GM12874 (cell line): ENCODE data around the gene CTSO.

Source experiments
- CTCF ChIP-seq: IDR thresholded peaks from 2 replicates; pipeline ENCODE4 v1.5.1; 2011; ENCODE audit warnings: low read depth, mild to moderate bottlenecking, control low read depth, low read length, moderate library complexity; ENCODE audit not compliant: insufficient read depth

The CTSO gene

DNA sequence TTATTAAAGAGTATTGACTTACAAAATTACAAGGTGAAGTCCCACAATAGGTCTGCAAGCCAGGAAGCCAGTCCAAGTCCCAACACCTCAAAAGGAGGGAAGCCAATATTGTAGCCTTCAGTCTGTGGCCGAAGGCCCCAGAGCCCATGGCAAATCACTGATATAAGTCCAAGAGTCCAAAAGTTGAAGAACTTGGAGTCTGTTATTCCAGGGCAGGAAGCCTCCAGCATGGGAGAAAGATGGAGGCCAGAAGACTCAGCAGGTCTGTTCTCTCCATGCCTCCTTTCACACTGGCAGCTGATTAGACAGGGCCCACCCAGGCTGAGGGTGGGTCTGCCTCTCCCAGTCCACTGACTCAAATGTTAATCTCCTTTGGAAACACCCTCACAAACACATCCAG lies 32.1 kb downstream of the CTSO start:
- TF ChIP-seq CTCF, result no peak

- TF ChIP-seq CTCF, result no peak
Observed at GRCh38 chr4:155914782-155915181, 38.9 kb downstream of the CTSO start.

DNA sequence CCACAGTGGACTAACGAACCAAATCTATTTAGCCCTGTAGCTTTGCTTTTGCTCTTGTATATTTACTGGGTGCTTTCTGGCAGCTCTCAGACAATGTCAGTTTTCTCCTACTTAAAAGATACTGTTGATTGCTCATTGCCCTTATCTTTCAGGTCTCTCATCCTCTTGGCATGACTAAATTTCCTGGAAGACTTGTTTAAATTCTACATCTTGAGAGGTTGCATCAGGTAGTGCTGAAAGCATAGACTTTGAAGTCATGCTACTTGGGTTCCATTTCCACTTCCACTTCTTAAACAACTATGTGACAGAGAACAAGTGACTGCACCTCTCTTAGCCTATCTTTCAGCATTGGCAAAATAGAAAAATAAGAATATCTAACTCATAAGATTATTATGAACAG lies 41.8 kb downstream of the CTSO start:
- TF ChIP-seq CTCF, result no peak

DNA sequence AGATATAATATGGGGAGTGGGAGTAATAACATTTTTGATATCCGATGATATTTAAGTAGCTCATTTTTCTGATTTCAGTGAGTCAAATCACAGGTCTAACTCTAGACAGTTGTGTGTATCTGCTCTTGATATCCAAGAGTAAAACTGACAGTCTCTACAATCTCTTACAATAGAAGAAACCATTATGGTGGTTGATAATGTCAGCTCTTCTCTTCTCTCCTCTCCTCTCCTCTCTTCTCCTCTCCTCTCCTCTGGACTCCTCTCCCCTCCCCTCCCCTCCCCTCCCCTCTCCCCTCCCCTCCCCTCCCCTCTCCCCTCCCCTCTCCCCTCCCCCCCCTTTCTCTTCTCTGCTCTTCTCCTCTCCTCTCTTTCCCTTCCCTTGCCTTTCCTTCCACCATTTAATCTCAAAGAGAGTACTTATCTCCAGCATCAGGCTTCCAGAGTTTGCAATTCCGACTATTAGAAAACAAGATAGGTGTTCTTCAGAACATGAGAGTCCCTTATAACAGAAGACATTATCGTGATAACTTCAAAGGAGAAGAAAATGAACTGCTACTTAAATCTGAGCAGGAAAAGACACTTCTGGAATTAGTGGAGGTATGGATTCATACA lies 43.9 kb downstream of the CTSO start:
- no peak for TF ChIP-seq CTCF

DNA sequence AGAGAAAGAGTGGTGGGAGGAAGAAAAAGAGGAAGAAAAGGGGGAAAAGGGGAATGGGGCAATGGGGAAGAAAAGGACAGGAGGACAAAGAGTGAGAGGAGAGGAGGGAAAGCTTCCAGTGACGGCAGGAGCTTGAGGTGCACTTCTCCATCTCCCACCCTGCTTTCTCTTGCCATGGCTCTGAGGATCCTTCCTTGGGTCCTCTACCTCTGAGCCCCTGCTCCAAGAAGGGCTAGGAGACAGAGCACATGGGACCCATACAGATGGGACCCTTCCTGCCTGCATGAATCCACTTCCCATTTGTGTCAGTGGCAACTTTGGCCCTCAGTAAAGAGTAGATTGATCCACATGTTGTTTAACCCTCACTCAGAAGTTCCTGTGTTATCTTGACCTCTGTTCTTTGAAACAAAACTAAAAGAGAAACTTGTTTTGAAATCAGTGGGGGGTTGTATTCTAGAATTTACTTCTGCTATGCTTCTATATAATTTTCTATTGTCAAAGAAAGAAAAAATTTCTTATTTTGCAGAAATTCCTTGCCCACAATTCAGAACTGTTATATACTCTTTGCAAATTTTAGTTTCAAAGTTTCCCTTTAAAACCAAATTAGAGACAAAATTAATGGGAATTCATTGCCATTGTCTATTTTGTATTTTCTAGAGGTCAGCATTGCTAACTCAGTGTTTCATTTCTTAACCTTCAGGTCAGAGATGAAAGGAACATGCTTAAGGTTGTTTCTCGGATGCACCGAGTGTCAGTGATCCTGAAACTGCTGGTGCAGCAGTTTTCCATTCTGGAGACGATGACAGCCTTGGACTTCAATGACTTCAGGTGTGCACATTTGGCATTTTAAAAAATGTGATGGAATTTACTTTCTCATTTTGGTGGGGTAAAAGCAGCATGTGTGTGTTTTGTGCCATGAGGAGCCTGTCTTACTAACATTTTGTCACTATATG lies 45.2 kb downstream of the CTSO start:
- no peak for TF ChIP-seq CTCF

DNA sequence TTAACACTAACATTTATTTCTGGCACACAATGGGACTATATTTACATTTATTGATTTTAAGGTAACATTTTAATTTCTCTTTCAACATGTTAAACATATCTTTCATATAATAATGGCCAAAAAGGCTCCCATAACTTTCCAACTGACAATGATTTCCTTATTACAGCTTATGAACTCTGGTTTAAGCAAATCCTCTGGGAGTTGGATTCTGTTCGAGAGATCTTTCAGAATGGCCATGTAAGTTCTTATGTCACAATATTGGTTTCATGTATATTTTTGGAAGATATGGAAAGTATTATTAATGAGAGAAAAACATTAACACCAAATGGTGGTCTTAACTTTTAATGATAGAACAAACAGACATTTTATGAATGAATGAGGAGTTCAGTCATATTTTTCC lies 46.1 kb downstream of the CTSO start:
- no peak for TF ChIP-seq CTCF

- no peak for TF ChIP-seq CTCF
Observed at GRCh38 chr4:155906554-155907247, 47.0 kb downstream of the CTSO start.
